ENCODE data around the gene PRRT1B.

DNA sequence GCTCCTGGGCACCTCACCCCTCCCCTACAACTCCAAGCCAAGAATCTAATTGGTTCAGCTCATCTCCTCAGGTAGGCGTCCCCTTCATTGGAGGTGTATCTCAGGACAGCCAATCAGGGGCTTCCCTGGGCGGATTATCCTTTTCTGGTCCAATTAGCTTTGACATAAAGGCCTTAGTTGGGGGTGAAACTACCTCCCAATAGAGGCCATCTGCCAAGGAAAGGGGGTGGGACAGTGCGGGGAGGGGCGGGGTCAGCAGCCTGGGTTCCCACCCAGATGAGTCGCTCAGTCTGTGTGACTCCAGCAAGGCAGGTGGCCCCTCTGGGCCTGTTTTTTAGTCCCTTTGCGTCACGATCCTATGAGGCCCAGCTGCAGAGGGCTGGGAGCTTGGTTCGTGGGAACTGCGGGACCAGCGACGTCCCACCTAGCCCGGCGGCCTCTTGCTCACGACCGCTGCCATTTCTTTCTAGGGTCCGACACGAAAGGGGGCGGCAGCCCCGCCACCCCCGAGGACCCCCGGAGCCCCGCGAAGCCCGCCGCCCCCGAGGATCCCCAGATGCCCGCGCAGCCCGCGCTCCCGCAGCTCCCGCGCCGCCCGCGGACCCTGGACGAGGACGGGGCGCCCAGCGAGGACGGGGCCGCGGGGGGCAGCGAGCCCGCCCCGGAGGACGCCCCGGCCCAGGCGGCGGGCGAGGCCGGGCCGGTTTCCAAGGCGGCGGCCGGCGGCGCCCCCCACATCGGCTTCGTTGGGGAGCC is 8.9 kb downstream of the PRRT1B start:
- TF ChIP-seq, protein P1, sequence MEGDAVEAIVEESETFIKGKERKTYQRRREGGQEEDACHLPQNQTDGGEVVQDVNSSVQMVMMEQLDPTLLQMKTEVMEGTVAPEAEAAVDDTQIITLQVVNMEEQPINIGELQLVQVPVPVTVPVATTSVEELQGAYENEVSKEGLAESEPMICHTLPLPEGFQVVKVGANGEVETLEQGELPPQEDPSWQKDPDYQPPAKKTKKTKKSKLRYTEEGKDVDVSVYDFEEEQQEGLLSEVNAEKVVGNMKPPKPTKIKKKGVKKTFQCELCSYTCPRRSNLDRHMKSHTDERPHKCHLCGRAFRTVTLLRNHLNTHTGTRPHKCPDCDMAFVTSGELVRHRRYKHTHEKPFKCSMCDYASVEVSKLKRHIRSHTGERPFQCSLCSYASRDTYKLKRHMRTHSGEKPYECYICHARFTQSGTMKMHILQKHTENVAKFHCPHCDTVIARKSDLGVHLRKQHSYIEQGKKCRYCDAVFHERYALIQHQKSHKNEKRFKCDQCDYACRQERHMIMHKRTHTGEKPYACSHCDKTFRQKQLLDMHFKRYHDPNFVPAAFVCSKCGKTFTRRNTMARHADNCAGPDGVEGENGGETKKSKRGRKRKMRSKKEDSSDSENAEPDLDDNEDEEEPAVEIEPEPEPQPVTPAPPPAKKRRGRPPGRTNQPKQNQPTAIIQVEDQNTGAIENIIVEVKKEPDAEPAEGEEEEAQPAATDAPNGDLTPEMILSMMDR (IDR thresholded peaks at IDR 0.05; ENCODE audit: low read depth, low read length) = no peak
- no peak for TF ChIP-seq EZH2phosphoT487 (IDR thresholded peaks at IDR 0.05; ENCODE audit: low read depth)

Data from OCI-LY3 (cell line).